Measurements from ENCODE around the gene FAM111A.

Gene FAM111A

DNA sequence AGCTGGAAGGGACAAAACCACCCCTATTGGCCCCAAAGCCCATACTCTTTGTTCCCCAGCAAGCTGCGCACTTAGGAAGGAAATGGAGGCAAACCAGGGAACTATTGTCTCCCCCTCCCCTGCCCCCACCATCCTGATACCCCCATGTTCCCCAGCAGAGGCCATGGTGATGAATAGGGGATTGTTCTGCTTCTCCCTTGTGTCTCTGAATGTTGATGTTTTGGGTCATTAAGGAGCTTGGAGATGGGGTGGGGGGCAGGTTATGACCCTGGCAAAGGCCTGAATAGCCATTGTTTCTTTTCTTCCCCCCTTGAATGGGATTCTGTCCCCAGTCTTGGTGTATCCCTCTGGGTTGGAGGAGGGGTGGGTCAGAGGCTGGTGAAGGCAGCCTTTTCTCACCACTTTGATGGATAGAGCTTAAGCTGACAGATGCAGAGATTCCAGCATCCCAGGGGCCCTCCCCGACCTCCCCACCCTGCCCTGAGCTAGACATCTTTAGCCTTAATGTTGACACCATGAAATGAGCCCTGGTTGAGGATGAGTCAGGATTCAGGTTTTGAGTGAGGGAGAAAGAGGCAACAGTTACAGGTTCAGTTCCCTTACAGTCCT lies 37.6 kb downstream of the FAM111A start:
- no peak for DNase-seq

DNA sequence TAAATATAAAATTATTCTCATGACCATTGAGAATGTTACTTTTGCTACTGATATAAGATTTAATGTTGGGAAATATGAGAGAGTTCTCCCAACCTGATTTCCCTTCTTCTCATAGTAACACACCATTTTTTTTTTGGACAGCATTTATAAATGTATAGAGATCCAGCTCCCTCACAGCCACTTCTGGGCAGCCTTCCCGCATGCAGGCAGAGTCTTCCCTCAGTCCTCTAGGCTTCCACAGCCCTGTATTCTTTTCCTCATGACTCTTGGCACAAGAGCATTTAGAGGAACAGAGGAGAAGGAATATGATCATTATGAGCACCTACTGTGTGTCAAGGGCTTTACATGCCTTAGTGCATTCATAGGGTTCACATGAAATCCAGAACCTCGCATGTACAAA lies 38.3 kb downstream of the FAM111A start:
- no peak for DNase-seq

DNA sequence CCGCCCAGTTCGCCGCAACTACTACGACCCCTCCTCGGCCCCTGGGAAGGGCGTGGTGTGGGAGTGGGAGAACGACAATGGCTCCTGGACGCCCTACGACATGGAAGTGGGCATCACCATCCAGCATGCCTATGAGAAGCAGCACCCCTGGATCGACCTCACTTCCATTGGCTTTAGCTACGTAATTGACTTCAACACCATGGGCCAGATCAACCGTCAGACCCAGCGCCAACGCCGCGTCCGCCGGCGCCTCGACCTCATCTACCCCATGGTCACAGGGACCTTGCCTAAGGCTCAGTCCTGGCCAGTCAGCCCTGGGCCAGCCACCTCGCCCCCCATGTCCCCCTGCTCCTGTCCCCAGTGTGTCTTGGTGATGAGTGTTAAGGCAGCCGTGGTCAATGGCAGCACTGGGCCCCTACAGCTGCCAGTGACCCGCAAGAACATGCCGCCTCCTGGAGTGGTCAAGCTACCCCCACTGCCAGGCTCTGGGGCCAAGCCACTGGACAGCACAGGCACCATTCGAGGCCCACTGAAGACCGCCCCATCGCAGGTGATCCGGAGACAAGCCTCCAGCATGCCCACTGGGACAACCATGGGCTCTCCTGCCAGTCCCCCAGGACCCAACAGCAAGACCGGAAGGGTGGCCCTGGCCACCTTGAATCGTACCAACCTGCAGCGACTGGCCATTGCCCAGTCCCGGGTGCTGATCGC lies 39.2 kb downstream of the FAM111A start:
- DNase-seq, result no peak

DNA sequence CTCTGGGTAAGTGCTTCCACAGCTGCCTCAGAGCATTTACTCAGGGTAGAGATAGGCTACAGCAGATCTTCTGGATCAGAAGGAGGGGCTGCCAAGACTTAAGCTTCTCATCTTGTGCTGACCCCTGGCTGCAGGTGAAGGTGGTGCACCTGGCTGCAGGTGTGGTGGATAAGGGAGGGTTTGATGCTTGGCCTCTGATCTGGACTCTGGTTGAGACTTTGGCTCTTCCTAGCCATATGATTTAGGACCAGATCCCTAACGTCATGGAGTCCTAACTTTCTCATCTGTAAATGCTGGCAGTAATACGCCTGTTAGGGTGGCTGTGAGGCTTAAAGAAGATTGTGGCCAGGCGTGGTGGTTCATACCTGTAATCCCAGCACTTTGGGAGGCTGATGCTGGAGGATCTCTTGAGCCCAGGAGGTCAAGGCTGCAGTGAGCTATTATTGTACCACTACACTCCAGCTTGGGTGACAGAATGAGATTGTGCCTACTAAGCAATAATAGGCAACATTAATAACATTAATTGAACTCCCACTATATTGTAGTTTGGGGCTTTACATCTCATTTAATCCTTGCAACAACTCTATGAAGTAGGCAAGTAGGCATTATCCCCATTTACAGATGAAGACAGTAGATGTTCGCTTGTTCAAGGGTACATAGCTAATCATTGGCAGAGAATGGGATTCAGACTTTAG lies 39.9 kb downstream of the FAM111A start:
- DNase-seq, result peak in 1 of 2 experiments; percentile 35

DNA sequence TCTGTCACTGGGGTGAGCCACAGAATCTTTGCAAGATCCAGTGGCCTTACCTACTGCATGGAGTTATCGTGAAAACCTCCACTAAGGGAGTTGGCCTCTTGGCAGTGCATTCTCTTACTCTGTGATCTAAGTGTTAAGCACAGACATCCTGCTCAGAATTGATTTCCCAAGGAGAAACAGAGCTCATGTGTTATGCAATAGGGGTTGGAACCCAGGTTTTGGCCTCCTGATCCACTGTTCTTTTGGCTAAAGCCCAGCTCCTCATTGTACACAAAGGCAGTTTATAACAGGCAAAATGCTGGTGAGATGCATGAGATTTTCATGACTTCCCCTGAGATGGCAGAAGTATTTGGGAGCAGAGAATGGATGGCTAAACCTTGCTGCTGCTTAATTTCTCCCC lies 41.1 kb downstream of the FAM111A start:
- DNase-seq, result no peak

DNA sequence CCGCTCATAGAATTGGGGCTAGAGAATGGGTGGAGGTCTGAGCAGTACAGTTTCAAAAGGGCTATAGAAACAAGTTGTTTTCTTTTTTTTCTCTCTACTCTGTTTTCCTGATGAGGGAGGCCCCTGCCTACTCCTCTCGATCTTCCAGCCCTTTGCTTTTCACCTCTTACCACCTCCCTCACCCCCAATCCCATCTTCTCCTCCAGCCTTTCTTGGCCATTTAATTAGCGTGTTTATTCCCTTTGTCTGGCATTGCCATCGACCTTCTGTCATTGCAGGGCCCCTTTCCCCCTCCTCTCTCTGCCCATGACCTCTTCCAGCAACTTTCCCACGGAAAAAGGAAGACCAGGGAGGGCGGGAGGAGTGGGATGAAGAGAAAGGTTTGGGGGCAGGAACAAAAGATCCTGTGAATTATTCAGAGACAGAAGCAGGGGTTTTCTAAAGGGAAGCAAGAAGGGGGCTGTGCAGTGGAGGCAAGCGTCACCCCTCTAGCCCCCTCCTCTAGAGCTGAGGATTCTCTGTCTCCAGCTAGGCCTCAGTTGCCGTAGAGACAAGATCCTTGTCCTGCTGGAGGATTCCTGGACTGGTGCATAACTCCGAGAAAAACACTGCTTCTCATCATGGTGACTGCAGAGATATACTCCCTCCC lies 42.2 kb downstream of the FAM111A start:
- no peak for DNase-seq

DNA sequence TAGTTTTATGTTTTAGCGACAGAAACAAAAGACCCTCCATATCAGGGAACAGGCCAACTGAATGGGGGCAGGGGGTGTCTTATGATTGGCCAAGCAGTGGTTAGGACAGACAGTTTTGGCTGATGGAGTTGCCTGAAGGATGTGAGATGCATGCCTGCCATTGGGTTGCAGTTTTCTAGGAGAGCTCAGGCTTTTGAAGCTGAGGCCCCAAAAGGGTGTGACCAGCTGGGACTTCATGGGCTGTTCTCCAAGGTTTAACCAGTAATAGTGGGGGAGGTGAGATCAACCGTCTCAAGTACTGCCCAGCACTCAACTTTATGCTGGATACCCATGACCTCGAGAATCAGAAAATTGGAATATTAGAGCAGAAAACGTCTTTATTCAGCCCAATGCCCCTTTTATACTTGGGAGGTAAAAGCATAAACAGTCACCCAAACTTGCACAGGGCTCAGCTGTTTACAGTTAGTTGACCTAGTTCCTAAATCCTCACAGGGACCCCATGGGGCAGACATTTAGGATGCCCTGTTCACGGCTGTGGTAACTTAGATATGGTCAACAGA lies 42.8 kb downstream of the FAM111A start:
- DNase-seq, result no peak

DNA sequence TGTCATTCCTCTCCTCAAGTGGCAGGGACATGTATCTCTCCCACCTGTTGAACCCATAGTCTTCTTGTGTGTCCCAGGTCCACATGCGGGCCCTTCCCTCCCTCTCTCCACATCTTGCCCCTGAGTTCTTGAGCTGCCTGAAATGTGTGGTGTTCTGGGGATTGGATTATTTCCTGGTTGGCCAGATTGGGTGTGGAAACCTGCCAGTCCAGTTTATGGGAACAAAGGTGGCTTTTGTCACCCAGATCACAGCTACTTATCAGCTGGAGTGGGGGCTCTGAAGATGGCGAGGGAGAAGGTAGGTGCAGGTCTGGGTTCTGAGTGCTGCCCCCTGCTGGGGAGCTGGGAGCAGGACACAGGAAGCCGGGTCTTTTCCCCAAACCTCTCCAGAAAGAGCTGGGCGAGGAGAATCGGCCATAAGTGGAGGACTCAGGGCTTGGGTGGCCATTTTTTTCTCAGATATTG lies 43.5 kb downstream of the FAM111A start:
- DNase-seq, result peak; percentile 75 to 84

DNA sequence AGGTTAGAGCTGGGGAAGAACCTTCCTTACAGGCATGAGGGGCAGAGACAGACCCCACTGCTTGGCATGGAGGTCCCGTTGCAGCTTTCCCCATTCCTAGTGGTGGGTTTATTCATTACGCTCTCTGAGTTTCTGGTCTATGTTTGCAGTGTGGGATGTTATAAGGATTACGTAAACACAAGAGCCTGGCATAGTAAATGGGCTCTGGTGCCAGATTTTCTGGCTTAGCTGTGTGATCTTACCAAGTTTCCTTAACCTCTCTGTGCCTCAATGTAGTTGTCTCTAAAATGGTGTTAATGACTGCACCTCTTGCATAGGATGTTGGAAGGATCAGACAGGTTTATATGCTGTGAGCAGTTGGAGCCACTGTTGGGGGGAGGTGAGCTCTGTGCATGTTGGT lies 44.4 kb downstream of the FAM111A start:
- no peak for DNase-seq

DNA sequence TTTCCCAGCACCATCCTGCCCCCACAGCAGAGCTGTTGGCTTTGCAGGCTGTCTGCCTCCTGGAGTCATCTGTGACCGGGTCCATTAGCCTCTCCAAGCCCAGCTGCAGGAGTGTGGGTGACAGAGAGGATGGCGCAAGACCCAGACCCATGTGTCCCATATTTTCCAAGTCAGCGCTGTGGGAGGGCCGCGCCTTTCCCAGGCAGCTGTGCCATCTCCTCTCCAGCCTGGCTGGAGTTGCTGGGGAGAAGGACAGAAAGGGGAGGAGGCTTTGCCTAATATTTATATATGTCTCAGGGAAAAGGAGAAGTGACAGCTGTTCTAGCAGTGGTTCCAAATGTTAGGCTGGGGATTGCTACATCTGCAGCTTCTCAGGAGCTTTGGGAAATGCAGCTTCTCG lies 44.9 kb downstream of the FAM111A start:
- DNase-seq, result no peak

DNA sequence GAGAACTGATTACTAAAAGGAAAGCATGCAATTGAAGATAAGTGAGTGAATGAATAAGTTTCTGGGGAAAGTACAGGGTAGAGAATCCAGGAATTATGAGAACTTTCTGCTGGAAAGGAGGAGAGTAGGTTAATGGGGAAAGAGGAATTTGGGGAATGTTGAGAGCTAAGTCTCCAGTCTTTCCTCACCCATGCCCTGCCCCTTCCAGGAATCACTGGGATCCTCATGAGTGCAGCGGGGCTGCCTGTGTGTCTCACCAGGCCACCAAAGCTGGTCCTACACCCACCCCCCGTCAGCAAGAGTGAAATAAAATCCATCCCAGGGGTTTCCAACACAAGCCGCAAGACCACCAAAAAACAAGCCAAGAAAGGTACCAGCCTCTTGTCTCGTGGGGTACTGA lies 46.3 kb downstream of the FAM111A start:
- DNase-seq, result no peak

DNA sequence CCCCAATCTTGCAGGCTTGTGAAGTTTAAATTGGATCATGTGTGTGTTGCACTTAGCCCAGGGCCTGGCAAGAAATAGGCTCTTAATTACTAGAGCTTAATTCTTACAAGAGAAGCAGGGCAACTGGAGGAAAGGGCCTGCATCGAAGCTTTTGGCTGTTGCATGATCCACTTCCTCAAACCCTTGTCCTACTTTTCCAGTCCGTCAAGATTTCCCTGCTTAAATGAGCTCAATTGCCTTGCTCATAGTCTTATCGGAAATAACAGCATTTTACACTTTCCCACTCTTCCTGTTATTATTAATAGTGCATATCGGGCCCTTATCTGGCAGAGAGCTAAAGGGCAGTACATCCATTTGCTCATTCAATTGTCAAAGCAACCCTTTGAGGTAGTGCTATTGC lies 47.3 kb downstream of the FAM111A start:
- DNase-seq, result no peak

DNA sequence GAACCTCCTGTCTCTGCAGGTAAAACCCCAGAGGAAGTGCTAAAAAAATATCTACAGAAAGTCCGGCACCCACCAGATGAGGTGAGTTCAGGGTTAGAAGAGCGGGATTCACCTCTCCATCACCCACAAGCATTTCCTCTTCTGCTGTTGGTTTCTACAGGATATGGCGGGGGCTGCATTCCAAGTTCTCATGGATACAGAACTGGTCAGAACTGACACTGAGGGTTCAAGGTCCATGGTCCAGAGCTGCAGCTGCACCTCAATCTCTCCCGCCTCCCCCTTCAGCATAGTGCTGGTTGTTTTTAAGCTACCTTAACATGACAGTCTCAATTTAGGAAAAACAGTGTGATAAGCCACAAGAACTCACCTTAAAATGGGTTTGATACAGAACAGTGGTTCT lies 48.4 kb downstream of the FAM111A start:
- no peak for DNase-seq

DNA sequence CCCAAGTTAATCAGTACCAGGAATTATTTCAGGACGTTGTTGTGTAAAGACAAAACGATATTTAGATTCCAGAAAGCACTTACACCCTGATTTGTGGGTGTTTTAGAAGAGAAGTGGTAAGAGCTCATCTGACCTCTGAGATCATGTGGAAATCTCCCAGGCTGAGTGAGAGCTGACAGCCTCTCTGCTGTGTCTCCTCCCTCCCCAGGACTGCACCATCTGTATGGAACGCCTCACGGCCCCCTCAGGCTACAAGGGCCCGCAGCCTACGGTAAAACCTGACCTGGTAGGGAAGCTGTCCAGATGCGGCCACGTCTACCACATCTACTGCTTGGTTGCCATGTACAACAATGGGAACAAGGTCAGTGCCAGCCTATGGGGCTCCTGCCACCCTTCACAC lies 49.2 kb downstream of the FAM111A start:
- DNase-seq, result no peak

DNA sequence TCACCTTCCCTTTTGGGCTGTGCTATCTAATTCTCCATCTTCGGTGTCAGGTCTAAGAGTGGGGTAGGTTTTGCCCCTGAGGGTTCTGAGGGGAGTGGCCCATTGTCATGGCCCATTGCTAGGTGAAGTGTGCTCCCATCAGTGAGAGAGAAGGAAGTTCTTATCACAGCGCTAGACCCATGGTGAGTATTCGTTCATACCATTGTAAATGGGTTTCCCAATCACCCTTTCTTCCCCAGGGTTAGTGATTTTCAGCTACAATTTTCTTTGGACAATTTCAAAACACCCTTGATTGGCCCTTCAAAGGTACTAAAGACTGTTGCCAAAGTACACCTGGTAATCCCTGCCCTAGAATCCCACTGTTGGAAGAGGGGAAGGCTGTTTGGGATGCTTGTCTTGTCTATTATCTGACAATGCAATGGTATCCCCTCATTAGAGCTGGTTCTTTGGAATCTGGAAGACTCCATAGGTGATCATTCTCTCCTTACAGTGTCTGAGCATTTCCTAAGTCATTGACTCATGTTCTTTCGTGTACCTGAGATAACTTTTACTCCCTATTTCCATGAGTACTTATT lies 49.9 kb downstream of the FAM111A start:
- DNase-seq, result no peak

DNA sequence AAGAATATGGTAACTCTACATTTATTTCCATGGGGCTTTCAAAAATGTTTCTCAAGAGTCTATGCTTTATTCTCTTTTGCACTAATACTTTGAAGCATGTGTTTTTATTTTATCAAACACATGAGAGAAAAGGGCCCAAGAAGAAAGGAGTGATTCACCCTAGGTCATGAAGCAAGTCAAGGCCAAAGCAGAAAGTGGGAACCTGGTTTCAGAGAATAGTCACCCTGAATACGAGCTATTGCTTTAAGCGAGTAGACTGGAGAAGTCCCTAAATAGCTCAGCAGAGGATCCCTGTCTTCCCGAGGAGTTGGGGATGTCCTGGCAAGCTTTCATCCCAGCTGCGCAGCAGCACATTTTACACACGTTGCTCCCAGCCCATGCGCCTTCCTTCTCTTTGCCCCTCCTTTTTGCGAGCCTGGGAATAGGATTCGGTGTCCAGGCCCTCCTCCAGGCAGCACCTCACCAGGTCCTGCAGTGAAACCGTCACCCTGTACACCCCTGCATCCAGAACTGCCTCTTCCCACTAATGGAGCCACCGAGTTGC lies 51.0 kb downstream of the FAM111A start:
- no peak for DNase-seq

DNA sequence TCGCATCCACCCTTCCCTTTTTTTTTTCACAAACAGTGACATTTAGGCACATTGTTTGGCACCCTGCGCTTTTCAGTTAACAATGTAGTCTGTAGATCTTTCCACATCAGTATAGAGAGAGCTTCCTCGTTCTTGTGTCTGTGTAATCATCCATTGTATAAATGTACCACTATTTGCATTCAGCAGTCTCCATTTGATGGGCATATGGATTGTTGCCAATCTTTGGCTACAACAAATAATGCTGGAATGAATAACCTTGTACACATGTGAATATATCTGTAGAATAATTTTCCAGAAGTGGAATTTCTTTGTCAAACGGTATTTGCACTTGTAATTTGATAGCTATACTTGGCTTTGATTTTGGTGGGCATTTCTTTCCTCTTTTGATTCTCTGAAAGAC lies 52.9 kb downstream of the FAM111A start:
- no peak for DNase-seq

DNA sequence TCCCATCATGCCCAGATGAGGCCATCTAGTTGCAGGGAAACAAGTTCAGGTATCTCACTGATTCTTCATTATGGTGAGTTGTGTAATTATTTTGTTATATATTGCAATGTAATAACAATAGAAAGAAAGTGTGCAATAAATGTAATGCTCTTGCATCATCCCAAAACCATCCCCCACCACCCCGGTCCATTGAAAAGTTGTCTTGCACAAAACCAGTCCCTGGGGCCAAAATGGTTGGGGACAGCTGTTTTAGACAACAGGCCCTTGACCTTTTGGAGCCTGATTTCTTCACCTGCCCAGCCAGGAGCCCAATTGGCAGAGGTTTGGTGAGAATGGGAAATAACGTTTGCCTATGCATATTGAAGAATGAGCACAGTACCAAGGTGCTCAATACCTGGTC lies 54.1 kb downstream of the FAM111A start:
- DNase-seq, result no peak

DNA sequence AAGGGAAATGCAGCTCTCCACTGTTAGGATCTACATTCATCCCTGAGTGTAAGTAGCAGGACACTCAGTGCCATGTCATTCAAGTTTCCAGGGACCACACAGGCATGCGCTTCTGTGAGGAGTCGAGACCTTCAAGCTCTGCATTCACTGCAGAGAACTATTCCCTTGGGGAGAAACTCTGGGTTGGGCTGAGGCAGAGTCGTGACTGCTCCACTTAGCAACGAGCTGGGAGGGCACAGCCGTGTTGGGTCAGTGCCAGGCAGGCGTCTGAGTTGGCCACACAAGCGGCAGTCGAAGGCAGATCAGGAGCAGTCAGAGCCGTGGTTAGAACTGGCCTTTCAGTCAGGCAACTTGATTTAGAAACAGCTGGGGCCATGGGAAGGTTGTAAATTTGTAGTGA lies 55.3 kb downstream of the FAM111A start:
- no peak for DNase-seq

DNA sequence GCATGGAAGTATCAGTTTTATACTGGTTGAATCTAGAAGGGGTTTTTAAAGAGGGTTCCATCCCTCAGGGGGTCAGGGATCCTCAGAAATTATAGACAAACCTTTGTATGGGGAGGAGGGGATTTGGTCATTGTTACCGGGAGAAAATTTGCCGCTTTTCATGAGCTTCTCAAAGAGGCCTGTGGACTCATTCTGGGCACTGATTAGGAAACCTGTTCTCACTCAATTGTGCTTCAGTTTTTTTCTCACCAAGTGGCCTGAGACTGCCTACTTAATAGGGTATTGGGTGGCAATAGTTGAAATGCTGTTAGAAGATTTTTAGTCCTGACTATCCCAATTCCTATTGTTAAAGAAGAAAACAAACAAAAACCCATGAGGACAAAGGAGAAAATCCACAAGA lies 56.1 kb downstream of the FAM111A start:
- no peak for DNase-seq

DNA sequence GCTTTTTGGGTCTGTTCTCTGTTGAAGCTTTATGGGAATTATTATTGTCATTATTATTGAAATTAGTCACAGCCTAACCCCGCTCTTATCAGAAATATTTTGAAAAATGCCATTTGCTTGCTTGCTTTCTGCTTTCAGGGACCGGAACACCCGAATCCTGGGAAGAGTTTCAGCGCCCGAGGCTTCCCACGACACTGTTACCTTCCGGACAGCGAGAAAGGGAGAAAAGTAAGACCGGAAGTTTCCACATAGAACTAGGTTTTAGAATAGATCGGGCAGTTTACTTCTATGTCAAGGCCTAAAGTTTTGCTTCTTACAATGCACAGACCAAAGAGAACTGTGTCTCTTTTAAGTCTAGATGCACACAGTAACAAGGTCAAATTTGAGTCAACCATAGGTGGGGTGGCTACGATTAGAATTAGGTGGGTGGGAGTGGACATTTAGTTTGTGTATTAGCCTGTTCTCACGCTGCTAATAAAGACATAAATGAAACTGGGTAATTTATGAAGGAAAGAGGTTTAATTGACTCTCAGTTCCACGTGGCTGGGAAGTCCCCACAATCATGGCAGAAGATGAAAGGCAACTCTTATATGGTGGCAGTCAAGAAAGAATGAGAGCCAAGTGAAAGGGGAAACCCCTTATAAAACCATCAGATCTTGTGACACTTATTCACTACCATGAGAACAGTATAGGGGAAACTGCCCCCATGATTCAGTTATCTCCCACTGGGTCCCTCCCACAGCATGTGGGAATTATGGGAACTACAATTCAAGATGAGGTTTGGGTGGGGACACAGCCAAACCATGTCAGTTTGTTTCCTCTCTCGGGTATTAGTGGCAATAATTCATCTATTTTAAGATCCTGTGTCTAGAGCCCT lies 57.1 kb downstream of the FAM111A start:
- DNase-seq, result no peak

DNA sequence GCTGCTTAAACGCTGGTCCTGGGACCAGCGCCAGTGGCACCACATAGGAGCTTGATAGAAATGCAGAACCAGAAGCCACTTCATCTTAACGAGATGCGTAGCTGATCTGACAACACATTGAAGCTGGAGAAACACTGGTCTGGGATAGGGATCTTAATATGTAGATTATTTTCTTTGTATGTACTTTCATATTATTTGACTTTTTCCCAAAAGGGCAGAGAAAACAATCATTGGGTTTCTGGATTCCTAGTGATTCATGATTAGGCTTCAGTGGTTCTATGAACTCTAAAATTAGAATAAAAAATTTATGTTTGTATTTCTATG lies 57.7 kb downstream of the FAM111A start:
- no peak for DNase-seq

Measured in NCI-H526 (cell line).